HepG2 (cell line): ENCODE data around the gene DPH2. TPM values are rescaled to one million over a fixed set of nuclear protein-coding genes. Genes with fewer than 3 reads are reported as not detected.

Source experiments
- ATAD3A ChIP-seq: sonication (generic); formaldehyde crosslinking; IDR thresholded peaks from 2 replicates; pipeline ENCODE4 v1.4.0; 2020; ENCODE audit warnings: missing genetic modification reagents
- FOXA1 ChIP-seq, 2 experiments: fragments of 450-650 bp in 1 of 2; sonication (generic) in 1 of 2; formaldehyde crosslinking in 1 of 2; IDR thresholded peaks; 2 replicates each; pipeline versions ENCODE4 v1.4.0 to v1.6.1; 2016 to 2020; ENCODE audit warnings: missing genetic modification reagents in 1 of 2
- GPN1 ChIP-seq: sonication (generic); formaldehyde crosslinking; IDR thresholded peaks from 2 replicates; pipeline ENCODE4 v1.5.1; 2020; ENCODE audit warnings: missing genetic modification reagents, borderline replicate concordance
- KMT2B ChIP-seq: IDR thresholded peaks from 2 replicates; pipeline ENCODE4 v1.6.1; 2016; ENCODE audit warnings: missing genetic modification reagents, missing compliant biosample characterization
- MAFF ChIP-seq: IDR thresholded peaks from 2 replicates; pipeline ENCODE4 v1.6.1; 2011; ENCODE audit warnings: low read depth, low read length, improper control_type of control experiment
- SALL1 ChIP-seq: sonication (generic); formaldehyde crosslinking; IDR thresholded peaks from 2 replicates; pipeline ENCODE4 v1.8.0; 2022; ENCODE audit warnings: mild to moderate bottlenecking, missing genetic modification reagents
- ZNF564 ChIP-seq: sonication (generic); formaldehyde crosslinking; IDR thresholded peaks from 2 replicates; pipeline ENCODE4 v1.8.1; 2023; ENCODE audit warnings: mild to moderate bottlenecking, missing genetic modification reagents
- ZNF720 ChIP-seq: sonication (generic); formaldehyde crosslinking; IDR thresholded peaks from 2 replicates; pipeline ENCODE4 v1.4.0; 2020; ENCODE audit warnings: missing genetic modification reagents
- ZNF747 ChIP-seq: sonication (generic); formaldehyde crosslinking; IDR thresholded peaks from 2 replicates; pipeline ENCODE4 v1.8.1; 2023; ENCODE audit warnings: missing genetic modification reagents, mild to moderate bottlenecking, borderline replicate concordance
- polyA plus RNA-seq, 8 experiments: library from polyadenylated mRNA; depleted of rRNA in 3 of 8; stranded (reverse) in 7 of 8; unstranded in 1 of 8; fragments of >200 nt; fragmentation: Illumina TruSeq in 4 of 8; extraction: Trizol in 4 of 8; gene quantifications; 2 replicates each; pipeline versions ENCODE4 v1.2.1 to v1.2.3, GENCODE V29; 2011 to 2016; ENCODE audit warnings: low read depth in 4 of 8, missing spikeins in 1 of 8, mixed read lengths in 1 of 8; ENCODE audit not compliant: insufficient read depth in 1 of 8
- total RNA-seq, 5 experiments: library from RNA; depleted of rRNA; stranded (reverse); fragments of >200 nt; fragmentation: Illumina TruSeq; extraction: Trizol; gene quantifications; 2 replicates each; pipeline ENCODE4 v1.2.3, GENCODE V29; 2016; ENCODE audit warnings: low read depth in 1 of 5
- TF ChIP-seq, protein P1 (sequence below): sonication (generic); formaldehyde crosslinking; IDR thresholded peaks from 2 replicates; pipeline ENCODE4 v1.4.0; 2020; ENCODE audit warnings: mild to moderate bottlenecking, missing genetic modification reagents, borderline replicate concordance
- TF ChIP-seq, protein P2 (sequence below): sonication (generic); formaldehyde crosslinking; IDR thresholded peaks from 2 replicates; pipeline ENCODE4 v1.4.0; 2020; ENCODE audit warnings: mild to moderate bottlenecking, missing genetic modification reagents
- TF ChIP-seq, protein P3 (sequence below): sonication (generic); formaldehyde crosslinking; IDR thresholded peaks from 2 replicates; pipeline ENCODE4 v1.5.0; 2020; ENCODE audit warnings: mild to moderate bottlenecking, missing genetic modification reagents, borderline replicate concordance
- TF ChIP-seq, protein P4 (sequence below): sonication (generic); formaldehyde crosslinking; IDR thresholded peaks from 2 replicates; pipeline ENCODE4 v1.5.0; 2020; ENCODE audit warnings: mild to moderate bottlenecking, low read depth, missing genetic modification reagents, borderline replicate concordance
- TF ChIP-seq, protein P5 (sequence below): sonication (generic); formaldehyde crosslinking; IDR thresholded peaks from 2 replicates; pipeline ENCODE4 v1.4.0; 2020; ENCODE audit warnings: low read depth, mild to moderate bottlenecking, missing genetic modification reagents

The DPH2 gene
- total and polyA plus RNA-seq, 2 of the 13 experiments (the other 11 are each of a cell fraction or from before 2014, with no cell fraction given), result 32.2 to 38.3 TPM

DNA sequence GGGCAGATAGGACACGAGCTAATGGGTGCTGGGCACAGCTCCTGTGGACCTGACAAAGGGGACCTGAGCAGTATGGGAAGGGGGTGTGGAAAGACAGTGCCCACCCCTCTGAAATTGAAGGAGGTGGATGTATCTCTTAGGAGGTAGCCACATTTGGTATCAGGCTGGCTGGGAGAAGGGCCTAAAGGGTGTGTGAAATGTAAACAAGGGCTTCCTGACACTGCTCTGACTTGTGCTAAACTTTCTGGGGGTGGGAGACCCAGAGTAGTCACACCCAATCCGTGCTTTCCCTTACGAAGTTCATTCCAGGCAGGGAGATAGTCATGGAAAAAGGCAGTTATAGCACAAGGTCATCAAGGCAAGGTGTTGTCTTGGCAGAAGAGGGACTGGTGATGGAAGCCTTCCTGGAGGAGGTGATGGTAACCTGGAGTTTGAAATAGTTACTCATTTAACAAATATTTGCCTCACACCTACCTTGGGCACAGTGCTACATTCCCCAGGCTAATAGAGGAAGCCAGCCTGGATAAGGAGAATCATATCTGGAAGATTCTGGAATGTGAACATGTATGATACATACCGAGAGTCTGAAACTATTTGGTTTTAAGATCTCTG lies 16.3 kb downstream of the DPH2 start (continued):
- TF ChIP-seq, protein P1, sequence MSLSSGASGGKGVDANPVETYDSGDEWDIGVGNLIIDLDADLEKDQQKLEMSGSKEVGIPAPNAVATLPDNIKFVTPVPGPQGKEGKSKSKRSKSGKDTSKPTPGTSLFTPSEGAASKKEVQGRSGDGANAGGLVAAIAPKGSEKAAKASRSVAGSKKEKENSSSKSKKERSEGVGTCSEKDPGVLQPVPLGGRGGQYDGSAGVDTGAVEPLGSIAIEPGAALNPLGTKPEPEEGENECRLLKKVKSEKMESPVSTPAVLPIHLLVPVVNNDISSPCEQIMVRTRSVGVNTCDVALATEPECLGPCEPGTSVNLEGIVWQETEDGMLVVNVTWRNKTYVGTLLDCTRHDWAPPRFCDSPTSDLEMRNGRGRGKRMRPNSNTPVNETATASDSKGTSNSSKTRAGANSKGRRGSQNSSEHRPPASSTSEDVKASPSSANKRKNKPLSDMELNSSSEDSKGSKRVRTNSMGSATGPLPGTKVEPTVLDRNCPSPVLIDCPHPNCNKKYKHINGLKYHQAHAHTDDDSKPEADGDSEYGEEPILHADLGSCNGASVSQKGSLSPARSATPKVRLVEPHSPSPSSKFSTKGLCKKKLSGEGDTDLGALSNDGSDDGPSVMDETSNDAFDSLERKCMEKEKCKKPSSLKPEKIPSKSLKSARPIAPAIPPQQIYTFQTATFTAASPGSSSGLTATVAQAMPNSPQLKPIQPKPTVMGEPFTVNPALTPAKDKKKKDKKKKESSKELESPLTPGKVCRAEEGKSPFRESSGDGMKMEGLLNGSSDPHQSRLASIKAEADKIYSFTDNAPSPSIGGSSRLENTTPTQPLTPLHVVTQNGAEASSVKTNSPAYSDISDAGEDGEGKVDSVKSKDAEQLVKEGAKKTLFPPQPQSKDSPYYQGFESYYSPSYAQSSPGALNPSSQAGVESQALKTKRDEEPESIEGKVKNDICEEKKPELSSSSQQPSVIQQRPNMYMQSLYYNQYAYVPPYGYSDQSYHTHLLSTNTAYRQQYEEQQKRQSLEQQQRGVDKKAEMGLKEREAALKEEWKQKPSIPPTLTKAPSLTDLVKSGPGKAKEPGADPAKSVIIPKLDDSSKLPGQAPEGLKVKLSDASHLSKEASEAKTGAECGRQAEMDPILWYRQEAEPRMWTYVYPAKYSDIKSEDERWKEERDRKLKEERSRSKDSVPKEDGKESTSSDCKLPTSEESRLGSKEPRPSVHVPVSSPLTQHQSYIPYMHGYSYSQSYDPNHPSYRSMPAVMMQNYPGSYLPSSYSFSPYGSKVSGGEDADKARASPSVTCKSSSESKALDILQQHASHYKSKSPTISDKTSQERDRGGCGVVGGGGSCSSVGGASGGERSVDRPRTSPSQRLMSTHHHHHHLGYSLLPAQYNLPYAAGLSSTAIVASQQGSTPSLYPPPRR, result no peak
- TF ChIP-seq, protein P2, sequence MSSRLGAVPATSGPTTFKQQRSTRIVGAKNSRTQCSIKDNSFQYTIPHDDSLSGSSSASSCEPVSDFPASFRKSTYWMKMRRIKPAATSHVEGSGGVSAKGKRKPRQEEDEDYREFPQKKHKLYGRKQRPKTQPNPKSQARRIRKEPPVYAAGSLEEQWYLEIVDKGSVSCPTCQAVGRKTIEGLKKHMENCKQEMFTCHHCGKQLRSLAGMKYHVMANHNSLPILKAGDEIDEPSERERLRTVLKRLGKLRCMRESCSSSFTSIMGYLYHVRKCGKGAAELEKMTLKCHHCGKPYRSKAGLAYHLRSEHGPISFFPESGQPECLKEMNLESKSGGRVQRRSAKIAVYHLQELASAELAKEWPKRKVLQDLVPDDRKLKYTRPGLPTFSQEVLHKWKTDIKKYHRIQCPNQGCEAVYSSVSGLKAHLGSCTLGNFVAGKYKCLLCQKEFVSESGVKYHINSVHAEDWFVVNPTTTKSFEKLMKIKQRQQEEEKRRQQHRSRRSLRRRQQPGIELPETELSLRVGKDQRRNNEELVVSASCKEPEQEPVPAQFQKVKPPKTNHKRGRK, result no peak
- no peak for TF ChIP-seq ZNF720 (CRISPR knock-in tag)
- no peak for TF ChIP-seq ATAD3A (CRISPR knock-in tag)
- TF ChIP-seq FOXA1 (IDR thresholded peaks at IDR 0.05), result no peak
- peak; percentile 34; the same call in 1 of the 2 replicates for TF ChIP-seq FOXA1 (CRISPR knock-in tag; IDR thresholded peaks at IDR 0.05)
- TF ChIP-seq, protein P3, sequence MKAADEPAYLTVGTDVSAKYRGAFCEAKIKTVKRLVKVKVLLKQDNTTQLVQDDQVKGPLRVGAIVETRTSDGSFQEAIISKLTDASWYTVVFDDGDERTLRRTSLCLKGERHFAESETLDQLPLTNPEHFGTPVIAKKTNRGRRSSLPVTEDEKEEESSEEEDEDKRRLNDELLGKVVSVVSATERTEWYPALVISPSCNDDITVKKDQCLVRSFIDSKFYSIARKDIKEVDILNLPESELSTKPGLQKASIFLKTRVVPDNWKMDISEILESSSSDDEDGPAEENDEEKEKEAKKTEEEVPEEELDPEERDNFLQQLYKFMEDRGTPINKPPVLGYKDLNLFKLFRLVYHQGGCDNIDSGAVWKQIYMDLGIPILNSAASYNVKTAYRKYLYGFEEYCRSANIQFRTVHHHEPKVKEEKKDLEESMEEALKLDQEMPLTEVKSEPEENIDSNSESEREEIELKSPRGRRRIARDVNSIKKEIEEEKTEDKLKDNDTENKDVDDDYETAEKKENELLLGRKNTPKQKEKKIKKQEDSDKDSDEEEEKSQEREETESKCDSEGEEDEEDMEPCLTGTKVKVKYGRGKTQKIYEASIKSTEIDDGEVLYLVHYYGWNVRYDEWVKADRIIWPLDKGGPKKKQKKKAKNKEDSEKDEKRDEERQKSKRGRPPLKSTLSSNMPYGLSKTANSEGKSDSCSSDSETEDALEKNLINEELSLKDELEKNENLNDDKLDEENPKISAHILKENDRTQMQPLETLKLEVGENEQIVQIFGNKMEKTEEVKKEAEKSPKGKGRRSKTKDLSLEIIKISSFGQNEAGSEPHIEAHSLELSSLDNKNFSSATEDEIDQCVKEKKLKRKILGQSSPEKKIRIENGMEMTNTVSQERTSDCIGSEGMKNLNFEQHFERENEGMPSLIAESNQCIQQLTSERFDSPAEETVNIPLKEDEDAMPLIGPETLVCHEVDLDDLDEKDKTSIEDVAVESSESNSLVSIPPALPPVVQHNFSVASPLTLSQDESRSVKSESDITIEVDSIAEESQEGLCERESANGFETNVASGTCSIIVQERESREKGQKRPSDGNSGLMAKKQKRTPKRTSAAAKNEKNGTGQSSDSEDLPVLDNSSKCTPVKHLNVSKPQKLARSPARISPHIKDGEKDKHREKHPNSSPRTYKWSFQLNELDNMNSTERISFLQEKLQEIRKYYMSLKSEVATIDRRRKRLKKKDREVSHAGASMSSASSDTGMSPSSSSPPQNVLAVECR (CRISPR knock-in tag), result no peak
- TF ChIP-seq ZNF564 (CRISPR knock-in tag), result no peak
- no peak for TF ChIP-seq ZNF747 (CRISPR knock-in tag)
- TF ChIP-seq, protein P4, sequence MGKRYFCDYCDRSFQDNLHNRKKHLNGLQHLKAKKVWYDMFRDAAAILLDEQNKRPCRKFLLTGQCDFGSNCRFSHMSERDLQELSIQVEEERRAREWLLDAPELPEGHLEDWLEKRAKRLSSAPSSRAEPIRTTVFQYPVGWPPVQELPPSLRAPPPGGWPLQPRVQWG (CRISPR knock-in tag), result no peak
- no peak for TF ChIP-seq KMT2B (CRISPR knock-in tag)
- no peak for TF ChIP-seq SALL1 (CRISPR knock-in tag)
- TF ChIP-seq MAFF, result no peak
- TF ChIP-seq GPN1 (CRISPR knock-in tag), result no peak
- TF ChIP-seq, protein P5, sequence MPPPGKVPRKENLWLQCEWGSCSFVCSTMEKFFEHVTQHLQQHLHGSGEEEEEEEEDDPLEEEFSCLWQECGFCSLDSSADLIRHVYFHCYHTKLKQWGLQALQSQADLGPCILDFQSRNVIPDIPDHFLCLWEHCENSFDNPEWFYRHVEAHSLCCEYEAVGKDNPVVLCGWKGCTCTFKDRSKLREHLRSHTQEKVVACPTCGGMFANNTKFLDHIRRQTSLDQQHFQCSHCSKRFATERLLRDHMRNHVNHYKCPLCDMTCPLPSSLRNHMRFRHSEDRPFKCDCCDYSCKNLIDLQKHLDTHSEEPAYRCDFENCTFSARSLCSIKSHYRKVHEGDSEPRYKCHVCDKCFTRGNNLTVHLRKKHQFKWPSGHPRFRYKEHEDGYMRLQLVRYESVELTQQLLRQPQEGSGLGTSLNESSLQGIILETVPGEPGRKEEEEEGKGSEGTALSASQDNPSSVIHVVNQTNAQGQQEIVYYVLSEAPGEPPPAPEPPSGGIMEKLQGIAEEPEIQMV (CRISPR knock-in tag), result no peak
